ENCODE results near the gene TMEM232.
"Not testable (repeated sequence)": the region's sequence is repeated elsewhere in the genome, so short reads cannot be mapped to it uniquely, and the experiment has no call there.

Gene TMEM232

GRCh38 chr5:110705349-110705748, 21.1 kb downstream of the TMEM232 start:
- ATAC-seq = no peak

GRCh38 chr5:110703481-110703880, 23.0 kb downstream of the TMEM232 start:
- ATAC-seq = no peak

- ATAC-seq = no peak
Observed at GRCh38 chr5:110702704-110703103, 23.8 kb downstream of the TMEM232 start.

- ATAC-seq = no peak
Observed at GRCh38 chr5:110702300-110702699, 24.2 kb downstream of the TMEM232 start.

- not testable (repeated sequence) for ATAC-seq
Observed at GRCh38 chr5:110692669-110693068, 33.8 kb downstream of the TMEM232 start.

GRCh38 chr5:110690587-110690986, 35.9 kb downstream of the TMEM232 start:
- ATAC-seq = not testable (repeated sequence)

GRCh38 chr5:110687485-110687884, 39.0 kb downstream of the TMEM232 start:
- ATAC-seq = no peak

GRCh38 chr5:110686270-110686669, 40.2 kb downstream of the TMEM232 start:
- no peak for ATAC-seq

GRCh38 chr5:110681953-110682352, 44.5 kb downstream of the TMEM232 start:
- ATAC-seq = no peak

- ATAC-seq = no peak
Observed at GRCh38 chr5:110681109-110681508, 45.4 kb downstream of the TMEM232 start.

- not testable (repeated sequence) for ATAC-seq
Observed at GRCh38 chr5:110676554-110676953, 49.9 kb downstream of the TMEM232 start.

- ATAC-seq = no peak
Observed at GRCh38 chr5:110665184-110665726, 61.2 kb downstream of the TMEM232 start.

GRCh38 chr5:110663525-110663924, 62.9 kb downstream of the TMEM232 start:
- ATAC-seq = no peak

GRCh38 chr5:110658006-110658405, 68.5 kb downstream of the TMEM232 start:
- ATAC-seq = peak; percentile 28 to 41

GRCh38 chr5:110653231-110653970, 73.1 kb downstream of the TMEM232 start:
- ATAC-seq = no peak

GRCh38 chr5:110651507-110651906, 75.0 kb downstream of the TMEM232 start:
- no peak for ATAC-seq

GRCh38 chr5:110644357-110644756, 82.1 kb downstream of the TMEM232 start:
- no peak for ATAC-seq

- ATAC-seq = no peak
Observed at GRCh38 chr5:110638970-110639902, 87.2 kb downstream of the TMEM232 start.

- no peak for ATAC-seq
Observed at GRCh38 chr5:110634475-110634874, 92.0 kb downstream of the TMEM232 start.

- ATAC-seq = no peak
Observed at GRCh38 chr5:110631236-110631635, 95.2 kb downstream of the TMEM232 start.

GRCh38 chr5:110630350-110630749, 96.1 kb downstream of the TMEM232 start:
- no peak for ATAC-seq

- no peak for ATAC-seq
Observed at GRCh38 chr5:110625376-110625999, 101.0 kb downstream of the TMEM232 start.

- ATAC-seq = no peak
Observed at GRCh38 chr5:110623874-110624273, 102.6 kb downstream of the TMEM232 start.
